Vagina (tissue), 2 donors: Measurements from ENCODE around the gene PRCP.

Experiments
- CTCF ChIP-seq, 3 experiments: fragments of 450-650 bp in 2 of 3; fragments of 200-600 bp in 1 of 3; sonication (generic) in 1 of 3; IDR thresholded peaks; one replicate each; pipeline ENCODE4 v1.5.1; 2017 to 2019; ENCODE audit warnings: antibody characterized with exemption in 3 of 3, mild to moderate bottlenecking in 2 of 3, moderate library complexity in 2 of 3
- POLR2A ChIP-seq, 2 donors: fragments of 450-650 bp; IDR thresholded peaks; one replicate each; pipeline ENCODE4 v1.6.1; 2017; ENCODE audit warnings: antibody characterized with exemption in 2 of 2, mild to moderate bottlenecking in 2 of 2, moderate library complexity in 2 of 2
- POLR2AphosphoS5 ChIP-seq, 2 donors: sonication (generic); formaldehyde crosslinking; IDR thresholded peaks; one replicate each; pipeline ENCODE4 v1.9.0; 2017; ENCODE audit warnings: antibody characterized with exemption in 2 of 2, mild to moderate bottlenecking in 2 of 2, low read depth in 1 of 2; ENCODE audit not compliant: insufficient read depth in 1 of 2

GRCh38 chr11:82782825-82783374, 117.3 kb downstream of the PRCP start:
- TF ChIP-seq CTCF (IDR thresholded peaks at IDR 0.05), result no peak
- TF ChIP-seq POLR2A (IDR thresholded peaks at IDR 0.05), result no peak
- TF ChIP-seq POLR2AphosphoS5 (IDR thresholded peaks at IDR 0.05; ENCODE audit: insufficient read depth in 1 of 2, low read depth in 1 of 2), result no peak
